22Rv1 (cell line): ENCODE results near the gene GABRG3.

Experiments used
- CTCF ChIP-seq: fragments of 450-650 bp; IDR thresholded peaks from 2 replicates; pipeline ENCODE4 v1.5.1; 2017; ENCODE audit warnings: mild to moderate bottlenecking
- ZFX ChIP-seq: fragments of 450-650 bp; IDR thresholded peaks from 2 replicates; pipeline ENCODE4 v1.6.1; 2017; ENCODE audit warnings: antibody characterized with exemption, borderline replicate concordance

GRCh38 chr15:26926081-26926480, 44.9 kb upstream of the GABRG3 start:
- TF ChIP-seq CTCF (no peak), ZFX (no peak)
